Ecto neural progenitor cell (in vitro differentiated cells): ENCODE measurements around the gene KYNU.
"Not testable (repeated sequence)": the region's sequence is repeated elsewhere in the genome, so short reads cannot be mapped to it uniquely, and the experiment has no call there.

Experiments used
- DNase-seq: peaks from one replicate; pipeline ENCODE4 v3.0.0-alpha.2; 2018; ENCODE audit warnings: low spot score

Gene KYNU

GRCh38 chr2:142877216-142877838 is at the start of gene KYNU:
Gene KYNU (plus strand): TSS chr2:142877664. CDS start chr2:142885368, 7,704 bp downstream.
- DNase-seq: no peak

- no peak for DNase-seq
These were observed 43.4 kb upstream of the KYNU start for GRCh38 chr2:142834021-142834420.

- no peak for DNase-seq
These were observed 37.0 kb upstream of the KYNU start for GRCh38 chr2:142840436-142840835.

- no peak for DNase-seq
These were observed 35.7 kb upstream of the KYNU start for GRCh38 chr2:142841788-142842187.

GRCh38 chr2:142842369-142842768 is 35.1 kb upstream of the KYNU start:
- no peak for DNase-seq

- no peak for DNase-seq
These were observed 33.7 kb upstream of the KYNU start for GRCh38 chr2:142843731-142844130.

- no peak for DNase-seq
These were observed 29.3 kb upstream of the KYNU start for GRCh38 chr2:142848023-142848606.

- no peak for DNase-seq
These were observed 27.6 kb upstream of the KYNU start for GRCh38 chr2:142849820-142850219.

GRCh38 chr2:142853912-142854311 is 23.6 kb upstream of the KYNU start:
- DNase-seq: no peak

- DNase-seq: no peak
These were observed 20.0 kb upstream of the KYNU start for GRCh38 chr2:142857256-142858164.

GRCh38 chr2:142858961-142859360 is 18.5 kb upstream of the KYNU start:
- DNase-seq: no peak

GRCh38 chr2:142862299-142862698 is 15.2 kb upstream of the KYNU start:
- no peak for DNase-seq

GRCh38 chr2:142862847-142863246 is 14.6 kb upstream of the KYNU start:
- DNase-seq: no peak

GRCh38 chr2:142863485-142863961 is 13.9 kb upstream of the KYNU start:
- no peak for DNase-seq

- not testable (repeated sequence) for DNase-seq
These were observed 12.9 kb upstream of the KYNU start for GRCh38 chr2:142864605-142865004.

GRCh38 chr2:142865924-142866323 is 11.5 kb upstream of the KYNU start:
- DNase-seq: no peak

- no peak for DNase-seq
These were observed 11.0 kb upstream of the KYNU start for GRCh38 chr2:142866426-142866825.

GRCh38 chr2:142867136-142867535 is 10.3 kb upstream of the KYNU start:
- no peak for DNase-seq

GRCh38 chr2:142868229-142868762 is 9.2 kb upstream of the KYNU start:
- no peak for DNase-seq

- DNase-seq: not testable (repeated sequence)
These were observed 8.4 kb upstream of the KYNU start for GRCh38 chr2:142869065-142869460.

- DNase-seq: no peak
These were observed 7.9 kb upstream of the KYNU start for GRCh38 chr2:142869461-142870106.

- DNase-seq: no peak
These were observed 6.9 kb upstream of the KYNU start for GRCh38 chr2:142870526-142870925.
